HG02981 (cell line): ENCODE results near the gene STPG4.
"Not testable (repeated sequence)": the region's sequence is repeated elsewhere in the genome, so short reads cannot be mapped to it uniquely, and the experiment has no call there.

Source experiments
- ATAC-seq: cut with Tn5 transposase; IDR thresholded peaks from one replicate; pipeline ENCODE4 v1.9.1; 2021; ENCODE audit warnings: mild to moderate bottlenecking, moderate library complexity; ENCODE audit not compliant: unreplicated experiment

STPG4 gene

GRCh38 chr2:47173986-47174732 lies 19.1 kb upstream of the STPG4 start:
- no peak for ATAC-seq

- ATAC-seq: no peak
These were observed 18.0 kb upstream of the STPG4 start for GRCh38 chr2:47172922-47173695.

GRCh38 chr2:47172156-47172921 lies 17.2 kb upstream of the STPG4 start:
- no peak for ATAC-seq

GRCh38 chr2:47169784-47170183 lies 14.7 kb upstream of the STPG4 start:
- ATAC-seq: no peak

- not testable (repeated sequence) for ATAC-seq
These were observed 13.8 kb upstream of the STPG4 start for GRCh38 chr2:47168895-47169294.

GRCh38 chr2:47167149-47167548 lies 12.0 kb upstream of the STPG4 start:
- ATAC-seq: no peak

GRCh38 chr2:47165001-47165555 lies 10.0 kb upstream of the STPG4 start:
- ATAC-seq: no peak

GRCh38 chr2:47162780-47163179 lies 7.7 kb upstream of the STPG4 start:
- ATAC-seq: no peak

GRCh38 chr2:47161475-47161874 lies 6.4 kb upstream of the STPG4 start:
- ATAC-seq: no peak

- ATAC-seq: no peak
These were observed 5.6 kb upstream of the STPG4 start for GRCh38 chr2:47160660-47161059.

- ATAC-seq: no peak
These were observed 5.1 kb upstream of the STPG4 start for GRCh38 chr2:47160211-47160610.

GRCh38 chr2:47159627-47160026 lies 4.5 kb upstream of the STPG4 start:
- no peak for ATAC-seq

GRCh38 chr2:47158576-47158975 lies 3.5 kb upstream of the STPG4 start:
- ATAC-seq: no peak

- ATAC-seq: no peak
These were observed 2.3 kb downstream of the STPG4 start for GRCh38 chr2:47152803-47153202.

- ATAC-seq: no peak
These were observed 4.9 kb downstream of the STPG4 start for GRCh38 chr2:47150175-47150574.

GRCh38 chr2:47147021-47147420 lies 8.1 kb downstream of the STPG4 start:
- no peak for ATAC-seq

GRCh38 chr2:47145466-47145865 lies 9.6 kb downstream of the STPG4 start:
- ATAC-seq: no peak

GRCh38 chr2:47141520-47141919 lies 13.6 kb downstream of the STPG4 start:
- no peak for ATAC-seq

- no peak for ATAC-seq
These were observed 20.6 kb downstream of the STPG4 start for GRCh38 chr2:47134386-47135090.

- ATAC-seq: no peak
These were observed 22.1 kb downstream of the STPG4 start for GRCh38 chr2:47133046-47133445.
